Kidney (tissue), 14 donors: ENCODE data around the gene TNK2. TPM values are rescaled to one million over a fixed set of nuclear protein-coding genes. Genes with fewer than 3 reads are reported as not detected.

Experiments used
- DNase-seq, 5 donors: peaks; one replicate each; pipeline ENCODE4 v3.0.0-alpha.2; 2013 to 2020
- FAIRE-seq: peaks from 2 replicates; lab custom pipeline; 2012; peaks lifted over from hg19 to GRCh38; lab: Jason Lieb, UNC
- H3K27ac ChIP-seq, 2 donors: one replicate each; pipeline ENCODE4 v1.7.0; 2013; ENCODE audit warnings: low read depth in 2 of 2, low read length in 2 of 2, inconsistent platforms in 1 of 2
- H3K27me3 ChIP-seq: one replicate; pipeline ENCODE4 v1.7.1; 2013; ENCODE audit warnings: low read length, inconsistent platforms; ENCODE audit not compliant: control insufficient read depth, insufficient read depth
- H3K36me3 ChIP-seq, 3 donors: one replicate each; pipeline versions ENCODE4 v1.7.0 to v1.7.1; 2013; ENCODE audit warnings: low read length in 3 of 3, control low read depth in 1 of 3, inconsistent platforms in 1 of 3; ENCODE audit not compliant: insufficient read depth in 3 of 3, control insufficient read depth in 2 of 3
- H3K4me1 ChIP-seq, 3 donors: one replicate each; pipeline versions ENCODE4 v1.7.0 to v1.7.1; 2013; ENCODE audit warnings: low read length in 3 of 3, inconsistent platforms in 1 of 3, low read depth in 1 of 3; ENCODE audit not compliant: control insufficient read depth in 2 of 3, insufficient read depth in 2 of 3
- H3K4me3 ChIP-seq, 3 donors: one replicate each; pipeline versions ENCODE4 v1.7.0 to v1.8.1; 2013; ENCODE audit warnings: low read length in 3 of 3, control low read depth in 1 of 3, inconsistent platforms in 1 of 3
- H3K9ac ChIP-seq, 3 donors: one replicate each; pipeline versions ENCODE4 v1.7.0 to v1.7.1; 2013; ENCODE audit warnings: low read length in 3 of 3, control low read depth in 1 of 3, inconsistent platforms in 1 of 3
- H3K9me3 ChIP-seq, 3 donors: one replicate each; pipeline versions ENCODE4 v1.7.0 to v1.7.1; 2013; ENCODE audit warnings: low read length in 3 of 3, control low read depth in 1 of 3, inconsistent platforms in 1 of 3; ENCODE audit not compliant: control insufficient read depth in 2 of 3, insufficient read depth in 1 of 3
- intact Hi-C: fragments of 100-400 bp; cut with DNase I; formaldehyde crosslinking; loops from one replicate; pipeline ENCODE4 v1.11.1; 2022
- polyA plus RNA-seq: library from polyadenylated mRNA; stranded (reverse); fragments of 350-450 nt; fragmentation: Illumina TruSeq; extraction: RNeasy Lipid Tissue Mini Kit (QIAGEN cat#74804); gene quantifications from one replicate; pipeline ENCODE4 v1.2.3, GENCODE V29; 2014; ENCODE audit warnings: low read depth, low replicate concordance; ENCODE audit not compliant: insufficient read depth
- total RNA-seq: library from RNA; stranded (reverse); fragmentation: NEBNext Ultra II Directional; extraction: Animal tissue kit (Norgen Biotek cat#: 25700); gene quantifications from one replicate; pipeline ENCODE4 v1.2.1, GENCODE V29; 2021
- TF ChIP-seq, protein P1 (sequence below): IDR thresholded peaks from 3 replicates; pipeline ENCODE4 v1.5.1; 2012; ENCODE audit warnings: mild to moderate bottlenecking, moderate library complexity, borderline replicate concordance; ENCODE audit not compliant: insufficient read depth; ENCODE audit errors: extremely low read depth
- donor health status: control.
- donor health status: control.
- donor health status: control.
- donor health status: control.
- donor health status: control.
- donor health status: DM: yes; HTN: yes; CAD: no.
- donor health status: Normal renal cell carcinoma (clear cell type).

TNK2 gene
- total and polyA plus RNA-seq, 2 donors from 2014 or later = 14.7 to 42.5 TPM

DNA sequence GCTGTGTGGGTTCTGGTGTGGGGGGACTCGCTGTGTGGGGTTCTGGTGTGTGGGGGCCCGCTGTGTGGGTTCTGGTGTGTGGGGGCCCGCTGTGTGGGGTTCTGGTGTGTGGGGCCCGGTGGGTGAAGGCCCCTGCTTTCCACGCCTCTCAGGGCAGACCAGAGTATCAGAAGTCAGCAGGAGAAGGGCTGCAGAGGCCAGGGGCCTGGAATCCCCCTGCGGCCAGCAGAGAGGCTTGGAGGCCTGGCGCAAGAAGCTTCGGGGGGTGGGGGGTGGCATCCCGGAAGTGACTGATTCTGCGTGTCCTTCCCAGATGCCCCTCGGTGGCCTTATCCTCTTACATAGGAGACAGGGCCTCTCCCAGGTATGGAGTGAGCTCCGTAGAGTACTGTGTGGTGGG lies 37.4 kb downstream of the TNK2 start:
- no peaks in the 10 kb centered on the region for H3K4me1 ChIP-seq
- intact Hi-C loops = no loop called here
- H3K9me3 ChIP-seq = no peaks in the 10 kb centered on the region
- TF ChIP-seq, protein P1, sequence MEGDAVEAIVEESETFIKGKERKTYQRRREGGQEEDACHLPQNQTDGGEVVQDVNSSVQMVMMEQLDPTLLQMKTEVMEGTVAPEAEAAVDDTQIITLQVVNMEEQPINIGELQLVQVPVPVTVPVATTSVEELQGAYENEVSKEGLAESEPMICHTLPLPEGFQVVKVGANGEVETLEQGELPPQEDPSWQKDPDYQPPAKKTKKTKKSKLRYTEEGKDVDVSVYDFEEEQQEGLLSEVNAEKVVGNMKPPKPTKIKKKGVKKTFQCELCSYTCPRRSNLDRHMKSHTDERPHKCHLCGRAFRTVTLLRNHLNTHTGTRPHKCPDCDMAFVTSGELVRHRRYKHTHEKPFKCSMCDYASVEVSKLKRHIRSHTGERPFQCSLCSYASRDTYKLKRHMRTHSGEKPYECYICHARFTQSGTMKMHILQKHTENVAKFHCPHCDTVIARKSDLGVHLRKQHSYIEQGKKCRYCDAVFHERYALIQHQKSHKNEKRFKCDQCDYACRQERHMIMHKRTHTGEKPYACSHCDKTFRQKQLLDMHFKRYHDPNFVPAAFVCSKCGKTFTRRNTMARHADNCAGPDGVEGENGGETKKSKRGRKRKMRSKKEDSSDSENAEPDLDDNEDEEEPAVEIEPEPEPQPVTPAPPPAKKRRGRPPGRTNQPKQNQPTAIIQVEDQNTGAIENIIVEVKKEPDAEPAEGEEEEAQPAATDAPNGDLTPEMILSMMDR = no peak
- DNase-seq (no peak), FAIRE-seq (no peak)
- H3K27me3 ChIP-seq = no peaks in the 10 kb centered on the region
- no peak overlapping the region for H3K27ac ChIP-seq
- H3K4me3 ChIP-seq = no peak overlapping the region
- no peak overlapping the region for H3K9ac ChIP-seq
- peaks cover 0 to 5% (median 0%) of the 10 kb centered on the region in 3 donors for H3K36me3 ChIP-seq

- H3K27ac ChIP-seq = no peak overlapping the region
- no peak for FAIRE-seq
Measured at GRCh38 chr3:195870442-195870841, 37.9 kb downstream of the TNK2 start.

GRCh38 chr3:195869413-195870001 lies 38.8 kb downstream of the TNK2 start:
- no peak overlapping the region for H3K4me3 ChIP-seq
- no peak for FAIRE-seq
- no peak for DNase-seq
- no peaks in the 10 kb centered on the region for H3K4me1 ChIP-seq
- no peak overlapping the region for H3K27ac ChIP-seq
- H3K27me3 ChIP-seq = no peaks in the 10 kb centered on the region
- no peaks in the 10 kb centered on the region for H3K9me3 ChIP-seq
- intact Hi-C loops = loop anchor here (10.0 kb wide), 1 partner anchor 45 kb away; no protein-coding TSS in a partner anchor
- TF ChIP-seq, protein P1 = no peak
- H3K36me3 ChIP-seq = peaks cover 0 to 5% (median 0%) of the 10 kb centered on the region in 3 donors
- H3K9ac ChIP-seq = no peak overlapping the region

More at GRCh38 chr3:195870442-195870841, 37.9 kb downstream of the TNK2 start:
- H3K4me3 ChIP-seq = no peak overlapping the region
- peaks cover 0 to 5% (median 0%) of the 10 kb centered on the region in 3 donors for H3K36me3 ChIP-seq
- no peak for DNase-seq
- no peaks in the 10 kb centered on the region for H3K27me3 ChIP-seq
- no peaks in the 10 kb centered on the region for H3K4me1 ChIP-seq
- intact Hi-C loops = no loop called here
- no peak overlapping the region for H3K9ac ChIP-seq
- H3K9me3 ChIP-seq = no peaks in the 10 kb centered on the region
- TF ChIP-seq, protein P1 = no peak
